ENCODE results near the gene EHMT2. TPM values are rescaled to one million over a fixed set of nuclear protein-coding genes. Genes with fewer than 3 reads are reported as not detected.

EHMT2 gene
- total and polyA plus RNA-seq, 2 of the 13 experiments (the other 11 are each of a cell fraction or from before 2014, with no cell fraction given), result 55.2 to 69.2 TPM

DNA sequence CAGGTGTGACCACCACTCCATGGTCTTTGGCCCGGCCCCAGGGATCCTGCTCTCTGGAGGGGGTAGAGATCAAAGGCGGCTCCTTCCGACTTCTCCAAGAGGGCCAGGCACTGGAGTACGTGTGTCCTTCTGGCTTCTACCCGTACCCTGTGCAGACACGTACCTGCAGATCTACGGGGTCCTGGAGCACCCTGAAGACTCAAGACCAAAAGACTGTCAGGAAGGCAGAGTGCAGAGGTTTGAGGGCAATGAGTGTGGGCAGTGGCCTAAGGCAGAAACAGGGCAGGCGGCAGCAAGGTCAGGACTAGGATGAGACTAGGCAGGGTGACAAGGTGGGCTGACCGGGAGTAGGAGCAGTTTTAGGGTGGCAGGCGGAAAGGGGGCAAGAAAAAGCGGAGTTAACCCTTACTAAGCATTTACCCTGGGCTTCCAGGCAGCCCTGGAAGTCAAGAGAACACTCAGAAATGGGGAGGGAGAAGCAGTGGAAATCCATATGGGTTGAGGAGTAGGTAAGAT, 48.9 kb upstream of the EHMT2 start (continued):
- TF ChIP-seq, protein P1, sequence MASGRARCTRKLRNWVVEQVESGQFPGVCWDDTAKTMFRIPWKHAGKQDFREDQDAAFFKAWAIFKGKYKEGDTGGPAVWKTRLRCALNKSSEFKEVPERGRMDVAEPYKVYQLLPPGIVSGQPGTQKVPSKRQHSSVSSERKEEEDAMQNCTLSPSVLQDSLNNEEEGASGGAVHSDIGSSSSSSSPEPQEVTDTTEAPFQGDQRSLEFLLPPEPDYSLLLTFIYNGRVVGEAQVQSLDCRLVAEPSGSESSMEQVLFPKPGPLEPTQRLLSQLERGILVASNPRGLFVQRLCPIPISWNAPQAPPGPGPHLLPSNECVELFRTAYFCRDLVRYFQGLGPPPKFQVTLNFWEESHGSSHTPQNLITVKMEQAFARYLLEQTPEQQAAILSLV (CRISPR knock-in tag; IDR thresholded peaks at IDR 0.05; ENCODE audit: borderline replicate concordance), result no peak
- TF ChIP-seq ZNF430 (CRISPR knock-in tag; IDR thresholded peaks at IDR 0.05), result no peak
- TF ChIP-seq KDM5B (CRISPR knock-in tag; IDR thresholded peaks at IDR 0.05; ENCODE audit: borderline replicate concordance), result peak; percentile 83; the same call in 1 of the 2 replicates
- TF ChIP-seq, protein P2, sequence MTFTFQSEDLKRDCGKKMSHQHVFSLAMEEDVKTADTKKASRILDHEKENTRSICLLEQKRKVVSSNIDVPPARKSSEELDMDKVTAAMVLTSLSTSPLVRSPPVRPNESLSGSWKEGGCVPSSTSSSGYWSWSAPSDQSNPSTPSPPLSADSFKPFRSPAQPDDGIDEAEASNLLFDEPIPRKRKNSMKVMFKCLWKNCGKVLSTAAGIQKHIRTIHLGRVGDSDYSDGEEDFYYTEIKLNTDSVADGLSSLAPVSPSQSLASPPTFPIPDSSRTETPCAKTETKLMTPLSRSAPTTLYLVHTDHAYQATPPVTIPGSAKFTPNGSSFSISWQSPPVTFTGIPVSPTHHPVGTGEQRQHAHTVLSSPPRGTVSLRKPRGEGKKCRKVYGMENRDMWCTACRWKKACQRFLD (CRISPR knock-in tag; IDR thresholded peaks at IDR 0.05; ENCODE audit: borderline replicate concordance), result 0 out of 2 replicates have a peak, but pooled peaks have one; percentile 65
- no peak for TF ChIP-seq ZNF850 (CRISPR knock-in tag; conservative IDR thresholded peaks at IDR 0.05)
- TF ChIP-seq, protein P3, sequence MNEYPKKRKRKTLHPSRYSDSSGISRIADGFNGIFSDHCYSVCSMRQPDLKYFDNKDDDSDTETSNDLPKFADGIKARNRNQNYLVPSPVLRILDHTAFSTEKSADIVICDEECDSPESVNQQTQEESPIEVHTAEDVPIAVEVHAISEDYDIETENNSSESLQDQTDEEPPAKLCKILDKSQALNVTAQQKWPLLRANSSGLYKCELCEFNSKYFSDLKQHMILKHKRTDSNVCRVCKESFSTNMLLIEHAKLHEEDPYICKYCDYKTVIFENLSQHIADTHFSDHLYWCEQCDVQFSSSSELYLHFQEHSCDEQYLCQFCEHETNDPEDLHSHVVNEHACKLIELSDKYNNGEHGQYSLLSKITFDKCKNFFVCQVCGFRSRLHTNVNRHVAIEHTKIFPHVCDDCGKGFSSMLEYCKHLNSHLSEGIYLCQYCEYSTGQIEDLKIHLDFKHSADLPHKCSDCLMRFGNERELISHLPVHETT (CRISPR knock-in tag; conservative IDR thresholded peaks at IDR 0.05), result no peak
- no peak for TF ChIP-seq ZNF577 (CRISPR knock-in tag; IDR thresholded peaks at IDR 0.05; ENCODE audit: borderline replicate concordance, low read depth)
- TF ChIP-seq, protein P4, sequence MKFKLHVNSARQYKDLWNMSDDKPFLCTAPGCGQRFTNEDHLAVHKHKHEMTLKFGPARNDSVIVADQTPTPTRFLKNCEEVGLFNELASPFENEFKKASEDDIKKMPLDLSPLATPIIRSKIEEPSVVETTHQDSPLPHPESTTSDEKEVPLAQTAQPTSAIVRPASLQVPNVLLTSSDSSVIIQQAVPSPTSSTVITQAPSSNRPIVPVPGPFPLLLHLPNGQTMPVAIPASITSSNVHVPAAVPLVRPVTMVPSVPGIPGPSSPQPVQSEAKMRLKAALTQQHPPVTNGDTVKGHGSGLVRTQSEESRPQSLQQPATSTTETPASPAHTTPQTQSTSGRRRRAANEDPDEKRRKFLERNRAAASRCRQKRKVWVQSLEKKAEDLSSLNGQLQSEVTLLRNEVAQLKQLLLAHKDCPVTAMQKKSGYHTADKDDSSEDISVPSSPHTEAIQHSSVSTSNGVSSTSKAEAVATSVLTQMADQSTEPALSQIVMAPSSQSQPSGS (CRISPR knock-in tag; IDR thresholded peaks at IDR 0.05), result no peak
- no peak for TF ChIP-seq CBX5 (CRISPR knock-in tag; IDR thresholded peaks at IDR 0.05; ENCODE audit: borderline replicate concordance)
- no peak for TF ChIP-seq TBP (CRISPR knock-in tag; IDR thresholded peaks at IDR 0.05)
- TF ChIP-seq HOXA3 (CRISPR knock-in tag; IDR thresholded peaks at IDR 0.05), result no peak
- no peak for TF ChIP-seq PRPF4 (IDR thresholded peaks at IDR 0.05; ENCODE audit: low read depth, low read length, poor library complexity, severe bottlenecking)
- TF ChIP-seq SMC3 (IDR thresholded peaks at IDR 0.05; ENCODE audit: low read length), result no peak
- no peak for TF ChIP-seq ZNF614 (CRISPR knock-in tag; IDR thresholded peaks at IDR 0.05; ENCODE audit: borderline replicate concordance)
- TF ChIP-seq, protein P5, sequence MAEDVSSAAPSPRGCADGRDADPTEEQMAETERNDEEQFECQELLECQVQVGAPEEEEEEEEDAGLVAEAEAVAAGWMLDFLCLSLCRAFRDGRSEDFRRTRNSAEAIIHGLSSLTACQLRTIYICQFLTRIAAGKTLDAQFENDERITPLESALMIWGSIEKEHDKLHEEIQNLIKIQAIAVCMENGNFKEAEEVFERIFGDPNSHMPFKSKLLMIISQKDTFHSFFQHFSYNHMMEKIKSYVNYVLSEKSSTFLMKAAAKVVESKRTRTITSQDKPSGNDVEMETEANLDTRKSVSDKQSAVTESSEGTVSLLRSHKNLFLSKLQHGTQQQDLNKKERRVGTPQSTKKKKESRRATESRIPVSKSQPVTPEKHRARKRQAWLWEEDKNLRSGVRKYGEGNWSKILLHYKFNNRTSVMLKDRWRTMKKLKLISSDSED (CRISPR knock-in tag; IDR thresholded peaks at IDR 0.05), result no peak
- TF ChIP-seq ZNF816 (CRISPR knock-in tag; IDR thresholded peaks at IDR 0.05; ENCODE audit: borderline replicate concordance), result no peak
- TF ChIP-seq, protein P6, sequence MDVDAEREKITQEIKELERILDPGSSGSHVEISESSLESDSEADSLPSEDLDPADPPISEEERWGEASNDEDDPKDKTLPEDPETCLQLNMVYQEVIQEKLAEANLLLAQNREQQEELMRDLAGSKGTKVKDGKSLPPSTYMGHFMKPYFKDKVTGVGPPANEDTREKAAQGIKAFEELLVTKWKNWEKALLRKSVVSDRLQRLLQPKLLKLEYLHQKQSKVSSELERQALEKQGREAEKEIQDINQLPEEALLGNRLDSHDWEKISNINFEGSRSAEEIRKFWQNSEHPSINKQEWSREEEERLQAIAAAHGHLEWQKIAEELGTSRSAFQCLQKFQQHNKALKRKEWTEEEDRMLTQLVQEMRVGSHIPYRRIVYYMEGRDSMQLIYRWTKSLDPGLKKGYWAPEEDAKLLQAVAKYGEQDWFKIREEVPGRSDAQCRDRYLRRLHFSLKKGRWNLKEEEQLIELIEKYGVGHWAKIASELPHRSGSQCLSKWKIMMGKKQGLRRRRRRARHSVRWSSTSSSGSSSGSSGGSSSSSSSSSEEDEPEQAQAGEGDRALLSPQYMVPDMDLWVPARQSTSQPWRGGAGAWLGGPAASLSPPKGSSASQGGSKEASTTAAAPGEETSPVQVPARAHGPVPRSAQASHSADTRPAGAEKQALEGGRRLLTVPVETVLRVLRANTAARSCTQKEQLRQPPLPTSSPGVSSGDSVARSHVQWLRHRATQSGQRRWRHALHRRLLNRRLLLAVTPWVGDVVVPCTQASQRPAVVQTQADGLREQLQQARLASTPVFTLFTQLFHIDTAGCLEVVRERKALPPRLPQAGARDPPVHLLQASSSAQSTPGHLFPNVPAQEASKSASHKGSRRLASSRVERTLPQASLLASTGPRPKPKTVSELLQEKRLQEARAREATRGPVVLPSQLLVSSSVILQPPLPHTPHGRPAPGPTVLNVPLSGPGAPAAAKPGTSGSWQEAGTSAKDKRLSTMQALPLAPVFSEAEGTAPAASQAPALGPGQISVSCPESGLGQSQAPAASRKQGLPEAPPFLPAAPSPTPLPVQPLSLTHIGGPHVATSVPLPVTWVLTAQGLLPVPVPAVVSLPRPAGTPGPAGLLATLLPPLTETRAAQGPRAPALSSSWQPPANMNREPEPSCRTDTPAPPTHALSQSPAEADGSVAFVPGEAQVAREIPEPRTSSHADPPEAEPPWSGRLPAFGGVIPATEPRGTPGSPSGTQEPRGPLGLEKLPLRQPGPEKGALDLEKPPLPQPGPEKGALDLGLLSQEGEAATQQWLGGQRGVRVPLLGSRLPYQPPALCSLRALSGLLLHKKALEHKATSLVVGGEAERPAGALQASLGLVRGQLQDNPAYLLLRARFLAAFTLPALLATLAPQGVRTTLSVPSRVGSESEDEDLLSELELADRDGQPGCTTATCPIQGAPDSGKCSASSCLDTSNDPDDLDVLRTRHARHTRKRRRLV (CRISPR knock-in tag; IDR thresholded peaks at IDR 0.05), result 0 out of 2 replicates have a peak, but pooled peaks have one; percentile 39
- TF ChIP-seq PHF5A (CRISPR knock-in tag; IDR thresholded peaks at IDR 0.05; ENCODE audit: low read depth, unreplicated experiment), result no peak

Data from HepG2 (cell line).